SH-SY5Y (cell line): Measurements from ENCODE around the gene KCNQ5.

Experiments used
- GATA2 ChIP-seq: IDR thresholded peaks from 2 replicates; pipeline ENCODE4 v1.6.1; 2011; ENCODE audit warnings: mild to moderate bottlenecking, low read depth, low read length
- GATA3 ChIP-seq: IDR thresholded peaks from 2 replicates; pipeline ENCODE4 v1.6.1; 2011; ENCODE audit warnings: low read depth, mild to moderate bottlenecking, low read length, moderate library complexity

DNA sequence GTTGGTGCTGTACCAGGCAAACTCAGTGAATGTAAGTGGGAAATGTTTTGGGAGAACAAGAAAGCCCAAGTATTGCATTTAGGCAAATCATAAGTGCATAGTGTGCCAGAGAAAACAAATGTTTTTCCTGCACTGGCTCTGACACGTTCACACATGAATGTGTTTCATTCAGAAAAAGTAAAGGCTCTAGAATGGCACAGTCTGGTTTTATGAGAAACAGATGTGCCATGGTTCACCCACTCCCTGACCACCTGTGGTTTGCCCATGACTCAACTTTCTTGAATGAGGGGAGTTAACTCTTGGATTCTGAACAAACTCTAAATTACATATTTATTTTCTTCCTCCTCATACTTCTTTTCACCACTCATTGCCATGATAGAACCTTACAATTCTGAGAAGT lies 126.9 kb downstream of the KCNQ5 start:
- TF ChIP-seq GATA2 (no peak), GATA3 (no peak)
